HAP-1 (cell line): Measurements from ENCODE around the gene EBF3.

Experiments
- DNase-seq, 2 experiments: peaks; one replicate each; pipeline ENCODE4 v3.0.0-alpha.2; 2016 to 2020; ENCODE audit warnings: low spot score in 2 of 2
- H3K27me3 ChIP-seq: fragments of 250-450 bp; sonication (Bioruptor Pico); 2 replicates; pipeline ENCODE4 v1.5.1; 2020; ENCODE audit warnings: low read depth, mild to moderate bottlenecking, moderate library complexity
- H3K36me3 ChIP-seq: fragments of 250-450 bp; sonication (Bioruptor Pico); replicated peaks from 2 replicates; pipeline ENCODE4 v1.5.1; 2020; ENCODE audit warnings: mild to moderate bottlenecking
- H3K4me1 ChIP-seq: fragments of 250-450 bp; sonication (Bioruptor Pico); 2 replicates; pipeline ENCODE4 v1.5.1; 2020; ENCODE audit warnings: mild to moderate bottlenecking
- H3K4me3 ChIP-seq: fragments of 250-450 bp; sonication (Bioruptor Pico); 2 replicates; pipeline ENCODE4 v1.5.1; 2020; ENCODE audit warnings: mild to moderate bottlenecking, moderate library complexity
- H3K9me3 ChIP-seq: fragments of 250-450 bp; sonication (Bioruptor Pico); 2 replicates; pipeline ENCODE4 v1.5.1; 2020; ENCODE audit warnings: mild to moderate bottlenecking, moderate library complexity
- in situ Hi-C: fragments of 300-500 bp; cut with MboI; formaldehyde crosslinking; loops from 3 replicates; pipeline ENCODE4 v1.14.3; 2020; ENCODE audit warnings: low sequenced_read_pairs, inconsistent platforms, mixed read lengths

Gene EBF3

GRCh38 chr10:129792141-129792540, 171.9 kb downstream of the EBF3 start:
- Histone ChIP-seq H3K27me3 (no peaks in the 10 kb centered on the region), H3K36me3 (no peaks in the 10 kb centered on the region), H3K9me3 (no peaks in the 10 kb centered on the region), H3K4me3 (no peak overlapping the region), H3K4me1 (no peaks in the 10 kb centered on the region)
- DNase-seq: no peak
- in situ Hi-C loops: no loop called here

- Histone ChIP-seq H3K36me3 (no peaks in the 10 kb centered on the region), H3K4me3 (no peak overlapping the region), H3K9me3 (no peaks in the 10 kb centered on the region), H3K27me3 (no peaks in the 10 kb centered on the region), H3K4me1 (no peaks in the 10 kb centered on the region)
- in situ Hi-C loops: no loop called here
- DNase-seq: no peak
Observed at GRCh38 chr10:129790715-129791446, 173.2 kb downstream of the EBF3 start.

- Histone ChIP-seq H3K9me3 (no peaks in the 10 kb centered on the region), H3K4me1 (no peaks in the 10 kb centered on the region), H3K36me3 (no peaks in the 10 kb centered on the region), H3K27me3 (no peaks in the 10 kb centered on the region), H3K4me3 (no peak overlapping the region)
- in situ Hi-C loops: no loop called here
- no peak for DNase-seq
Observed at GRCh38 chr10:129788215-129788614, 175.9 kb downstream of the EBF3 start.

- no peak for DNase-seq
- in situ Hi-C loops: no loop called here
- no peaks in the 10 kb centered on the region for H3K36me3 ChIP-seq
- H3K27me3 ChIP-seq: no peaks in the 10 kb centered on the region
- no peak overlapping the region for H3K4me3 ChIP-seq
- no peaks in the 10 kb centered on the region for H3K4me1 ChIP-seq
- no peaks in the 10 kb centered on the region for H3K9me3 ChIP-seq
Observed at GRCh38 chr10:129787557-129787956, 176.5 kb downstream of the EBF3 start.

- Histone ChIP-seq H3K4me1 (no peaks in the 10 kb centered on the region), H3K27me3 (no peaks in the 10 kb centered on the region), H3K4me3 (no peak overlapping the region), H3K9me3 (no peaks in the 10 kb centered on the region), H3K36me3 (no peaks in the 10 kb centered on the region)
- in situ Hi-C loops: no loop called here
- DNase-seq: no peak
Observed at GRCh38 chr10:129786216-129786615, 177.9 kb downstream of the EBF3 start.

GRCh38 chr10:129785536-129785981, 178.5 kb downstream of the EBF3 start:
- DNase-seq: no peak
- in situ Hi-C loops: no loop called here

More at GRCh38 chr10:129785536-129785981, 178.5 kb downstream of the EBF3 start:
- Histone ChIP-seq H3K4me3 (no peak overlapping the region), H3K36me3 (no peaks in the 10 kb centered on the region), H3K9me3 (no peaks in the 10 kb centered on the region), H3K27me3 (no peaks in the 10 kb centered on the region), H3K4me1 (no peaks in the 10 kb centered on the region)
